ENCODE results near the gene ARHGAP26.

DNA sequence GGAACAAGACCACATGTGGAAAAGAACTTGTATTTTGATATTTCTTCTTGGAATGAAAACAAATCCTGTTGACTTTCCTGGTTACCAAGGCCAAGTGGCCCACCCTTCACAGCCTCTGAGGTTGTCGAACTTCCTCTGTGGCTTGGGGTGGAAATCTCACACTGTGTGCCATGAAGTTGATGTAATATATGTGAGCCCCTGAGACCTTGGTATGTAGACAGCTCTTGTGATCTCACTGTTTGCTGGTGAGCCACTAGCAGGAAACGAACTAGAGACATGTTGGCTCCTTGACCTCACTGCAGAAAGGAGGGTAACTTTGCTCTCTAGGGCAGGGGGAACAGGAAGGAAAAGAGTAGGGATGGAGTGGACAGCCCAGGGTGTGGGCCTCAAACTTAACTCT, 159.4 kb downstream of the ARHGAP26 start:
- TF ChIP-seq, protein P1, sequence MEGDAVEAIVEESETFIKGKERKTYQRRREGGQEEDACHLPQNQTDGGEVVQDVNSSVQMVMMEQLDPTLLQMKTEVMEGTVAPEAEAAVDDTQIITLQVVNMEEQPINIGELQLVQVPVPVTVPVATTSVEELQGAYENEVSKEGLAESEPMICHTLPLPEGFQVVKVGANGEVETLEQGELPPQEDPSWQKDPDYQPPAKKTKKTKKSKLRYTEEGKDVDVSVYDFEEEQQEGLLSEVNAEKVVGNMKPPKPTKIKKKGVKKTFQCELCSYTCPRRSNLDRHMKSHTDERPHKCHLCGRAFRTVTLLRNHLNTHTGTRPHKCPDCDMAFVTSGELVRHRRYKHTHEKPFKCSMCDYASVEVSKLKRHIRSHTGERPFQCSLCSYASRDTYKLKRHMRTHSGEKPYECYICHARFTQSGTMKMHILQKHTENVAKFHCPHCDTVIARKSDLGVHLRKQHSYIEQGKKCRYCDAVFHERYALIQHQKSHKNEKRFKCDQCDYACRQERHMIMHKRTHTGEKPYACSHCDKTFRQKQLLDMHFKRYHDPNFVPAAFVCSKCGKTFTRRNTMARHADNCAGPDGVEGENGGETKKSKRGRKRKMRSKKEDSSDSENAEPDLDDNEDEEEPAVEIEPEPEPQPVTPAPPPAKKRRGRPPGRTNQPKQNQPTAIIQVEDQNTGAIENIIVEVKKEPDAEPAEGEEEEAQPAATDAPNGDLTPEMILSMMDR (IDR thresholded peaks at IDR 0.05), result no peak
- TF ChIP-seq POLR2A (IDR thresholded peaks at IDR 0.05), result no peak
